Hindlimb muscle (tissue), 1 donor: ENCODE measurements around the gene E2F4. TPM values are rescaled to one million over a fixed set of nuclear protein-coding genes. Genes with fewer than 3 reads are reported as not detected.

Source experiments
- DNase-seq: peaks from one replicate; pipeline ENCODE4 v3.0.0-alpha.2; 2013
- polyA plus RNA-seq: library from polyadenylated mRNA; unstranded; fragments of 120-200 nt; gene quantifications from one replicate; pipeline ENCODE4 v1.2.1, GENCODE V29; 2013; ENCODE audit not compliant: insufficient read length

E2F4 gene
- polyA plus RNA-seq, 1 donor, result 40.9 TPM

DNA sequence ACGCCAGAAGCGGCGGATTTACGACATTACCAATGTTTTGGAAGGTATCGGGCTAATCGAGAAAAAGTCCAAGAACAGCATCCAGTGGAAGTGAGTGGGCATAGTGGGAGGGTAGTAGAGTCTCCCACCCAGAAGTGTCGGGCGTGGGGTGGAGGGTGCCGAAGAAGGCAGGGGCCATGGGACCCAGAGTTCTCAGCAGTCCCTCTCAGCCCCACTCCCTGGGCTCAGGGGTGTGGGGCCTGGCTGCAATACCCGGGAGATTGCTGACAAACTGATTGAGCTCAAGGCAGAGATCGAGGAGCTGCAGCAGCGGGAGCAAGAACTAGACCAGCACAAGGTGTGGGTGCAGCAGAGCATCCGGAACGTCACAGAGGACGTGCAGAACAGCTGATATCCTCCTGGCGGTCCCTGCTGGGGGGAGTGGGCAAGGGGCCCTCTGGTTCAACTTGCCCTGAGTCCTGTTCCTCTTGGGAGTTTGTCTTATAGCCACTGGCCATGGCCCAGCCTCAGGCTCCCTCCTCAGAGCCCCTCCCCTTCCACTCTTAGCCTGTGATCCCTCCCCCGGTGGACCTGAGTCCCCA is 916 bp downstream of the E2F4 start:
- no peak for DNase-seq

DNA sequence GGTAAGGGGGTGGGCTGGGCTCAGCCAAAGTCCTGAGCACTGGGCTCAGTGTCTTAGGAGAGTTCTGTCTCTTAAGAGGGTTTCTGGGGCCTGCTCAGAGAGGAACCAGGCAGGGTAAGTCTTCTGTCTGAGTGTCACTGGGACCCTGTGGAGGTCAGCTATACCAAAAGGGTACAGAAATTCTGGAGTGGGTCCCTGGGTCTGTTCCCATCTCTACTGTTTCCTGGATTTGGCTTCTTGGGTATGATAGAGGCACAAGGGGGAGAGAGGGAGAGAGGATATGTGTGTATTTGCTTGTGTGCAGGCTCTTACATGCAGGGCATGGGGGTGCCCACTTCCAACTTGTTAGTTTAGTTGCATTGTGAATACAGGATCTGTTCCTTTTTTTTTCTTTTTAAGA is 1.6 kb downstream of the E2F4 start:
- no peak for DNase-seq

DNA sequence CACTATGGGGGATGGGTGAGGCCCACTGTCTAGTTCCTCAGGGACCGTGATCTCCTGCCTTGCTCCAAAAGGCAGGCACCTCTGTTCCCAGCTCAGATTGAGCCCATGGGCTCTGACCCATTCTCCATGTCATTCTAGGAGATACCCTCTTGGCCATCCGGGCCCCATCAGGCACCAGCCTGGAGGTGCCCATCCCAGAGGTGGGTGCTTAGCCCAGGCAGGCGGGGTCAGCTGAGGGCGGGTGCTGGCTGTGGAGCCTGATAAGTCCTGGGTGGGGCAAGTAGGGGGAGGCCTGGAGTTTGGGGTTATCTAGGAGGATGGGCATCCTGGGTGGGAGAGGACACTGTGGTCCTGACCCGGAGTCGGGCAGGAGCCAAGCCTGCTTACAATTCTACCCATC is 2.3 kb downstream of the E2F4 start:
- DNase-seq, result no peak

DNA sequence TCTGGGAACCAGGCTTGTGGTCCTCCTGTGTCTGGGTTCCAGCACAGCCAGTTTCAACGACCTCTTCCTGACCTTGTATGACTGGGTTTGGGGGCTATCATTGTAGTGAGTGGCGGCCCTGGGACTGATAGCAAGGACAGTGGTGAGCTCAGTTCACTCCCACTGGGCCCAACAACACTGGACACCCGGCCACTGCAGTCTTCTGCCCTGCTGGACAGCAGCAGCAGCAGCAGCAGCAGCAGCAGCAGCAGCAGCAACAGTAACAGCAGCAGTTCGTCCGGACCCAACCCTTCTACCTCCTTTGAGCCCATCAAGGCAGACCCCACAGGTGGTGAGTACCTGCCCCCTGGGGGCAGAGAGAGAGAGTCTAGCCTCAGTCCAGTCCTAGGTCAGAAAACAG is 3.7 kb downstream of the E2F4 start:
- DNase-seq, result no peak

DNA sequence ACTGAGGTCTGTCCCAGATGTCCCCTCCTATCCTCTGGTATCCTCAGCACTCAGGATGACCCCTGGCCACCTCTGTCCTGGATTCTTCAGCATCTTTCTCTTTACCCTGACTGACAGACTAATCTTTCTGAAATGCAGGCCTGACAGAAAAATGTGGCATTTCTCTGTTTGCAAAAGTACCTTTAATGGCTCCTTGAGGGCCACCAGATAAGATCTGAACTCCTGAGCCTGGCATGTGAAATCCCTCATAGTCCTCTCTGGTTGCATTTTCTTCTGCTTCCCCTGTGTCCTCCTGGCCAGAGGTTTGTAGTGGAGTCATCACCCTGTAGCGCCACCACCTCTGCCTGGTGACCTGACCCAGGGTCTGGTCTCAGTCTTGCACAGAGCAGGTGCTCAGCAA is 4.9 kb downstream of the E2F4 start:
- no peak for DNase-seq

DNA sequence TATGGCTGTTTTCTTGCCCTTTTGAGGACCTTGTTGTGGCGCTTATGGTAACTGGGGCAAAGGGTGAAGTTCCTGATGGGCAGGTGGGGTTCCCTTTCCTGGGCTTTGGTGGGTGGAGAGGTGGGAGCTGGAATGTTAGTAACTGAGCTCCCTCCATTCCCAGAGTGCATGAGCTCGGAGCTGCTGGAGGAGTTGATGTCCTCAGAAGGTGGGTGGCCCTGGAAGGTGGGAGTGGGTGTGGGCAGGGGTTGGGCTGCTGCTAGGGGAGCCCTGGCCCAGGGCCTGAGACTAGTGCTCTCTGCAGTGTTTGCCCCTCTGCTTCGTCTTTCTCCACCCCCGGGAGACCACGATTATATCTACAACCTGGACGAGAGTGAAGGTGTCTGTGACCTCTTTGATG is 5.7 kb downstream of the E2F4 start:
- DNase-seq, result no peak

DNA sequence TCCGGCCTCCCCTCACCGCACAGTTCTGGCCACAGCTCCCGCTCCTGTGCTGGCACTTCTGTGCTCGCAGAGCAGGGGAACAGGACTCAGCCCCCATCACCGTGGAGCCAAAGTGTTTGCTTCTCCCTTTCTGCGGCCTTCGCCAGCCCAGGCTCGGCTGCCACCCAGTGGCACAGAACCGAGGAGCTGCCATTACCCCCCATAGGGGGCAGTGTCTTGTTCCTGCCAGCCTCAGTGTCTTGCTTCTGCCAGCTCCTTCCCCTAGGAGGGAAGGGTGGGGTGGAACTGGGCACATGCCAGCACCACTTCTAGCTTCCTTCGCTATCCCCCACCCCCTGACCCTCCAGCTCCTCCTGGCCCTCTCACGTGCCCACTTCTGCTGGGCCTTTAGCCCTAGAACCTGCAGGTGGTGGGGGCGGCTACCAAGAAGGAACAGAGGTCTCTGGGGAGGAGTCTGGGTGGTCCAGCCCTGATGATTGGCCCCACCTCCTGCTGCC is 6.3 kb downstream of the E2F4 start:
- DNase-seq, result no peak

DNA sequence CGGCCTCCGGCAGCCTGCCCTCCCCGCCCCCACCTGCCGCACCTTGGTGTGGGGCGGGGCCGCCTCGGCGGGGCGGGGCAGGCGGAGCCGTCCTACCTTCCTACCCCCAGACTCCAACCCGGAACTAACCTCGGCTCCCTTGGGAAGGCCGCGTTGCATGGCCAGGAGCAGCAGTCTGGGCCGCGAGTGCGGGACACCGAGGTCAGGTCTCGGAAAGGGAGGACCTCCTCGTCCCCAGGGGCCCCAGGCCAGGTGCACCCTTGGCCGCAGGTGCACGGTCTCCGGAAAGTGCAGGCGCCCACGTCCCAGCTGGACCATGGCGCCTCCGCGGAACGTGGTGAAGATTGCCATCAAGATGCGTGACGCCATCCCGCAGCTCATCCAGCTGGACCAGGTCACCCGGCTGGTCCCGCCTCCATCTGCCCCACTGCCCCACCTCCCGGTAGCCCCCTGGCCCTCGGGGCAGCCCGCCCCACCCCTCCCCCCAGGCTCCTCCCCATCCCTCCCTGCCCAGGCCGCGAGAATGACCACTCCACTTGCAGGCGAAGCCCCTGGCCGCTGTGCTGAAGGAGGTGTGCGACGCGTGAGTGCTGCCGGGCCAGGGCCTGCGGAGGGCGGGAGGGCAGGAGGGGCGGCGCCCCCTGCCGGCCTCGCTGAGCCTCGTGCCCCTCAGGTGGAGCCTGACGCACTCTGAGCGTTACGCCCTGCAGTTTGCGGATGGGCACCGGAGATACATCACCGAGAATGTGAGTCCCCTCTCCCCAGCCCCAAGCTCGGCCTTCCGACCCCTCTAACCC is 7.3 kb downstream of the E2F4 start, which contains the start of gene ELMO3:
Gene ELMO3, plus strand, starts transcription at position 121 of the 797 bp plus-strand sequence. Its CDS starts 196 bp downstream, at position 317.
- DNase-seq, result no peak

DNA sequence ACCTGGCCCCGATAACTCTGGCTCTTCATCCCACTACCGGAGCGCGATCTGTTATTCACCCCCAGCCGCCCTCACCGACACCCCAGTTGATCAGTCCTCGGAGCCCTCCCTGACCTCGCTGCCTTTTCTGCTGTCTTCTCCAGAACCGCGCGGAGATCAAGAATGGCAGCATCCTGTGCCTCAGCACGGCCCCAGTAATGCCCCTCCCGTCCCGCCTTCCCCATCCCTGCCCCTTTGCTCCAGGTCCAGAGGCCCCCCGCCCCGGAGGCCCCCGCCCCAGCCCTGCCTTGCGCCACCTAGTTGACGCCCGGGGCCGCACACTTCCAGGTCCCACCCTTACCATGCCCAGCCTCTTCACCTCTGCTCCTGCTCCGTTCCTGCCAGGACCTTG is 7.8 kb downstream of the E2F4 start:
- no peak for DNase-seq

DNA sequence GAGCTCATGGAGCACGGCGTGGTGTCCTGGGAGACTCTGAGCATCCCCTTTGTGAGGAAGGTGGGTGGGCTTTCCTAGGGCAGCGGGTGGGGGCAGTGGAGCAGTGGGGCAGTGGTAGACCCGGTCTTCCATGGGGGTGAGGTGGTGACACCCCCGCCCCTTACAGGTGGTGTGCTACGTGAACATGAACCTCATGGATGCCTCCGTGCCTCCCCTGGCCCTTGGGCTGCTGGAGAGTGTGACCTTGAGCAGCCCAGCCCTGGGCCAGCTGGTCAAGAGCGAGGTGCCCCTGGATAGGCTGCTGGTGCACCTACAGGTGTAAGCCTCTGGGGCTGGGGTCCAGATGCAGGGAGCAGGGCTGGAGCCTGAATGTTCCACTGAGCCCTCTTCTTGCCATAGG is 8.5 kb downstream of the E2F4 start:
- no peak for DNase-seq

DNA sequence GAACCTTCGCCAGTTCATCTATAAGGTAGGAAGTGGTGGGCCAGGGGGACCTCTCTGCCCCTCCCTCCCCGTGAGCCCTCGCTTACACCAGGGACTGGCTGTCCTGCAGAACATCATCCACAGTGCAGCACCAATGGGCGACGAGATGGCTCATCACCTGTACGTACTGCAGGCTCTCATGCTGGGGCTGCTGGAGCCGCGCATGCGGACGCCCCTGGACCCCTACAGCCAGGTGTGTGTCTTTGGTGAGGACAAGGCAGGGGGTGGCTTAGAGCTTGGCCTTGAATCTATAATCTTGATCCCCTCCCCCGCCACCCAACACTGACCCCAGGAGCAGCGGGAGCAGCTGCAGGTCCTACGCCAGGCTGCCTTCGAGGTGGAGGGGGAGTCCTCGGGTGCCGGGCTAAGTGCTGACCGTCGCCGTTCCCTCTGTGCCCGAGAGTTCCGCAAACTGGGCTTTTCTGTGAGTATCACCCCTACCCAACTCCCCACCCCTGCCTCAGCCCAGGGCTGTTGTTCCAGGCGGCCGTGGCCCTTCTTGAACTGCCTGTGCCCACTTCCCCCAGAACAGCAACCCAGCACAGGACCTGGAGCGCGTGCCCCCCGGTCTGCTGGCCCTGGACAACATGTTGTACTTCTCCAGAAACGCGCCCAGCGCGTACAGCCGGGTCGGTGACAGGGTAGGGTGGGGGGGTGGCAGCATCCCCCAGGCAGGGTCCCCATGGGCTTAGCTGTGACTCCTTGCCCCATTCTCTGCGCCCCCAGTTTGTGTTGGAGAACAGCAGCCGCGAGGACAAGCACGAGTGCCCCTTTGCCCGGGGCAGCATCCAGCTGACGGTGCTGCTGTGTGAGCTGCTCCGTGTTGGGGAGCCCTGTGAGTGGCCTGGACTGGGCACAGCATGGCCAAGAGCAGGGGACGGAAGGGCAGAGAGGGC is 9.7 kb downstream of the E2F4 start:
- no peak for DNase-seq

DNA sequence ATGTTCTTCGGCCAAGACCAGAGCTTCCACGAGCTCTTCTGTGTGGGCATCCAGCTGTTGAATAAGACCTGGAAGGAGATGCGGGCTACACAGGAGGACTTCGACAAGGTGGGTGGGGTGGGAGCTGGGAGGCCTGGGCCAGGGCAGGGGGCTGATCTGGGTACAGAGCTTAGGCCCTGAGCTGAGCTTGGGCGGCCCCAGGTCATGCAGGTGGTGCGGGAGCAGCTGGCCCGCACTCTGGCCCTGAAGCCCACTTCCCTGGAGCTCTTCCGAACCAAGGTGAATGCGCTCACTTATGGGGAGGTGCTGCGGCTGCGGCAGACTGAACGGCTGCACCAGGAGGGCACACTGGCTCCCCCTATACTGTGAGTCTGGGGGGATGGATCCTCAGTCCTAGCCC is 10.5 kb downstream of the E2F4 start:
- DNase-seq, result no peak

DNA sequence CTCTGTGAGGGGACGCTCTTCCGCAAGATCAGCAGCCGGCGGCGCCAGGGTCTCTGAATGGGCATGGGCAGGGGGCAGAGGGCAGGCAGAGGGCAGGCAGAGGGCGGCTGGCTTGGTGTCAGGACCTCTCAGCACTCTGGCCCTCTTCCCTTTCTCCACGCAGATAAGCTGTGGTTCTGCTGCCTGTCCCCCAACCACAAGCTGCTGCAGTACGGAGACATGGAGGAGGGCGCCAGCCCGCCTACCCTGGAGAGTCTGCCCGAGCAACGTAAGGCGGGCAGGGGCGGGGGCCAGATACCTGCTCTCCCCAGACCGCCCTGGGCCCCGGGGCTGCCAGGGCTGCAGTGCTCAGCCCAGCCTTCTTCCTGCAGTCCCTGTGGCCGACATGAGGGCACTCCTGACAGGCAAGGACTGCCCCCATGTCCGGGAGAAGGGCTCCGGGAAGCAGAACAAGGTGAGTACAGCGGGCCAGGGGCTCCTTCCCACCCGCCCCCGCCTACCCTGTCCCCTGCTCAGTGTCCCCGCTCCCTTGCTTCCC is 11.1 kb downstream of the E2F4 start:
- DNase-seq, result no peak

DNA sequence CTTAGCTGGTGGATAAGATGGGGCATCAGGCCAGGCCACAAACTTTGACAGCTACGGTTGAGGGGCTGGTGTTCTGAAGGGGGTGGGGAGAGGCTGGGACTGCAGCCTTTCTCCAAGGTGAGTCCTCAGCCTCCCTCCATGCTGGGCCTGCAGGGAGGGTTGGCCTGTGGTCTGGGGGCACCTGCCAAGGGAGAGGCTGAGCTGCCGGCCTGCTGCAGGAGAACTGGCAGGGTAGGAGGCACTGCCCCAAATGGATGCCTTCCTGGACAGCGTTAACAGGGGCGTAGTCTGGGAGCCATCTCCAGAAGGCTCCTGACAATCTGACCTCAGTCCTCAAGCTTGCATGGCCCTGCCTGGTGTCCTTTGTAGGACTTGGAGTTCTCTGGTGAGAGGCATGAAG is 12.1 kb downstream of the E2F4 start:
- DNase-seq, result no peak

DNA sequence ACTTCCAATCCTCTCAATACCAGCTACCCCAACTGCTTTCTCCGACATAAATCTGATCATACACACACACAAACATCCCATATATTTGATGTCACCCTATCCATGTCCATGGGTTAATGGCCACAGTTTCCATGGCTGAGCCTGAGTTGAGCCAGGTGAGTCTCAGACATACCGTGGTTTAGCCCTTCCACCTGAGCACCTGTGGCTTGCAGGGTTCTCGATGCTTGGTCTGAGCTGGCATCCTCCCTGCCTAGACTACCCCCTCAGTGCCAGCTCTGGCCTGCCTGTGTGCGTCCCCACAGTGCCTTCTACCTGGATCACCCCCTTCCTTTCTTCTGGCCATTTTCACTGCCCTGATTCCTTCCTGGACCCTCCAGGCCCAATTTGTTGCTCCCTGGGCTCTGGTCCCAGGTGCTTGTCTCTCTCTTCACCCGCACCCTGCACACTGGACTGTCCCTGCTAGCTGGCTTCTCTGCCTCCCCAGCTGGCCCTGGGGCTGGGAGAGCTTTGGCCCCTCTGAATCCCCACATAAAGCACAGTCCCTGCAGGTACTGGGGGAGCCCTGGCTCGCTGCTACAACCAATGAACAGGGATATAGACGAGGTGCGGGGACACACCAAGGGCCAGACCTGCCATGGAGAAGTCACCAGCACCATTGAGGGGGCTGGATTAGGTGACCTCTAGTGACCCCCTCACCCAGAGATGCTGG is 14.3 kb downstream of the E2F4 start:
- DNase-seq, result no peak

DNA sequence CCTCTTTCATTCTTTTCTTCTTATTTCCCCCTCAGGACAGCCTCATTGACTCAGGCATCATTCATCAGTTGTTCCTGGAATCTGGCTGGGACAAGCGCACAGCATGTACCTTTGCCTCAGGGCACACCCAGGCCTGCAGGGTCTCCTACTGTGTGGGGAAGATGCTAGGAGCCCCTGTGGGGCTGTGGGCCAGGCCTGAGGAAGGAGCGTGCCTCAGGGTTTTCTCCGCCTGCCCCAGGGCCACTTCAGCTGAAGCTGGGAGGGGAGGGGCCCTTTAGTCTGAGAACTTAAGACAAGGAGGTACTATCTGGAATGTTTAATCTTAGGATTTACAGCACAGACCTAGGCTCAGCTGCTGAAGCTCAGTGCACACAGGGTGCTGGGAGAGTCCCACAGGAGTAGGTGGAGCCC is 14.9 kb downstream of the E2F4 start:
- no peak for DNase-seq

DNA sequence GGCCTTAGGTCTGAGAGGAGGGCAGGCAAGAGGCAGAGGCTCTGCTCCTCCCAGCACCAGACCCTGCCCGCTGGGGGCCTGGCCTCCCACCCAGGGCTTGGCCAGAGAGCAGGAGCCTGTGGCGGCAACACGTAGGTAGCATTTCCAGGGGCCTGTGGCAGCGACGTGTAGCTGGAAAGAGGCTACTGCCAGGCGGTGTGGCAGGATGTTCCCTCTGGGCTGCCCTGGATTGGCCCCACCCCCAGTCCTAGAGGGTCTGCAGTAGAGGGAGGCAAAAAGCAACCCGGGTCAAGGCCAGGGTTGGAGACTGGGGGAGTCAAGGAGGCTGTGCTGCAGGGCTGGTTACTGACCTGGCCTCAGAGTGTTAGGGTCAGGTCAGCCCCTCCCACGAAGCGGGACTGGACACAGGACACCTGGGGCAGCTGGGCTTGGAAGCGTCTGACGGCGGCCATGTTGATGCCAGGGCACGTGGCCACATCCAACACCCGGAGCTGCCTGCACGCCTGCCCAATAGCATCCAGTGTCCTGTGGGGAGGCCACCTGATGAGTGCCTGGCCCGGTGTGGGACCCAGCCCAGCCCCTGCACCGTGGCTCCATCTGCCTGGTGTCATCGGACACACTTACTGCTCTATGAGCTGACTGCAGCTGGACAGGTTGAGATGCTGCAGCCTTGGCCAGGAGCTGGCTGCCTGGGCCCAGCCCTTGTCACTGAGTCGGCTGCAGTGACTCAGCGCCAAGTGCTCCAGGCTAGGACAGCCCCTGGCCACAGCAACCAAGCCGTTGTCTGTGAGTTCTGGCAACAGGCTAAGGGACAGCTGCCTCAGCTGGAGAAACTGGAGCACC is 15.5 kb downstream of the E2F4 start:
- DNase-seq, result no peak

DNA sequence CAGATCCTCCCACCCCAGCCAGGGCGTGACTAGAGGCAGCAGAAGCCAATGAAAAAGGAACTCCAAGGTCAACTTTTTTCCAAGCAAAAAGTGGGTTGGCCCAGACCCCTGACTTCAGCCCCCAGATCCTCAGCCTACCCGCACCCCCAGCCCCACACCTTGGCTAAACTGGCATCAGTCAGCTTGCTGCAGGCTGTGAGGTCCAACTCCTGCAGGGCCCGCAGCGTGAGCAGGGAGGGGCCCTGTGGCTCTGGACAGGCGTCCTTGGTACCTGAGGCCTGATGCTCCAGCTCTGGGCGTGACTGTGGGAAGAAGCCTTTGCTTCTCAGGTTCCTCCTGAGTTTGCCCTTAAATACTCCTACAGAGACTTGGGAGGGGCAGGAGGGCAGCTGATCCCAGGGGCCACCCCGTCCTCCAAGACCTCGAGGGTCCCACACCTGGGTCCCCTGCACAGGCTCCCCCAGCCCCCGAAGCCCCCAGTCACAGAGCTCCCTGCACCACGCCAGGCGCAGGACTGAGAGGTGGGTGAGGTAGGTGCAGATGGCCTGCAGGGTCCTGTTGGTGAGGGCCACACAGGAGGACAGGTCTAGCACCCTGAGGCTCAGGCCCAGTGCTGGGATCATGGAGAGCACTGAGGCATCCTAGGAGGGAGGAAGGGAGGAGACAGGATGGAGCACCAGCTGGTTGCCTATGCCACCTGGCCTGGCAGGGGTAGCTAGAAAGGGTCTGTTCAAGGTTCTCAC is 16.4 kb downstream of the E2F4 start:
- no peak for DNase-seq

DNA sequence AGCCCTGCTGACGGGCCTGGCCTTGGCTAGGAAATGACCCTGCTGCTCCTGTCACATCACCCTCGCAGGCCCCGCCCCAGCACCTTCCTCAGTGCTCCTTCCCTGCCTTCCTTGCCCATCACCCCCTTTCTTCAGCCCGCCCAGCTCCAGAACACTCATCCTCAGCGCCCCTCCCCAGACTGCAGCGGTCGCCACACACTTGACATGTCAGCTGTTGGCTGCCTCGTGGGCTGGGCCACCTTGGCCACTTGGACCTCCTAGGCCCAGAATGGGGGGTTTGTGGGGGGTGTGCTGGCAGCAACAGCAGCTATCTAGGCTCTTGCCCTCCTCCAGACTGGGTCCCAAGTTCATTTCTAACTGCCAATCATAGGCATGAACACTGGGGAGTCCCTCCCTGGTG is 17.6 kb downstream of the E2F4 start:
- DNase-seq, result no peak
